Spinal cord (tissue), 10 donors: ENCODE results near the gene EPHA3. TPM values are rescaled to one million over a fixed set of nuclear protein-coding genes. Genes with fewer than 3 reads are reported as not detected.

Source experiments
- DNase-seq, 6 donors: peaks; one replicate each; pipeline versions ENCODE4 v3.0.0 to v3.0.0-alpha.2; 2013 to 2015; ENCODE audit warnings: low spot score in 6 of 6, low read depth in 4 of 6
- H3K27ac ChIP-seq: one replicate; pipeline ENCODE4 v1.5.1; 2013; ENCODE audit warnings: low read depth, low read length, control low read depth
- H3K27me3 ChIP-seq: one replicate; pipeline ENCODE4 v1.6.1; 2013; ENCODE audit warnings: low read length; ENCODE audit not compliant: control insufficient read depth, insufficient read depth
- H3K36me3 ChIP-seq: one replicate; pipeline ENCODE4 v1.6.1; 2013; ENCODE audit warnings: low read length; ENCODE audit not compliant: control insufficient read depth, insufficient read depth
- H3K4me1 ChIP-seq: one replicate; pipeline ENCODE4 v1.6.1; 2013; ENCODE audit warnings: low read length; ENCODE audit not compliant: control insufficient read depth, insufficient read depth
- H3K4me3 ChIP-seq: one replicate; pipeline ENCODE4 v1.5.1; 2013; ENCODE audit warnings: low read depth, low read length, control low read depth
- H3K9me3 ChIP-seq: one replicate; pipeline ENCODE4 v1.6.1; 2013; ENCODE audit warnings: low read length; ENCODE audit not compliant: control insufficient read depth, insufficient read depth
- WGBS: methylation state at CpG from one replicate; pipeline ENCODE4 v1.1.5; 2013; ENCODE audit warnings: missing lambda C conversion rate; ENCODE audit not compliant: insufficient coverage; 5-methylcytosine and 5-hydroxymethylcytosine counted together
- polyA plus RNA-seq, 2 donors: library from polyadenylated mRNA; unstranded; fragments of 120-200 nt; gene quantifications; one replicate each; pipeline ENCODE4 v1.2.1, GENCODE V29; 2013; ENCODE audit not compliant: insufficient read length in 2 of 2
- total RNA-seq, 2 donors: library from RNA; depleted of rRNA in 1 of 2; stranded (reverse); fragments of 120-200 nt in 1 of 2; fragments of >200 nt in 1 of 2; gene quantifications; one replicate each; pipeline versions ENCODE4 v1.2.3 to v1.2.4, GENCODE V29; 2013 to 2014
- donor health status: healthy.

Gene EPHA3
- total and polyA plus RNA-seq, 4 donors: 10.5 to 44.6 (median 28.6) TPM

DNA sequence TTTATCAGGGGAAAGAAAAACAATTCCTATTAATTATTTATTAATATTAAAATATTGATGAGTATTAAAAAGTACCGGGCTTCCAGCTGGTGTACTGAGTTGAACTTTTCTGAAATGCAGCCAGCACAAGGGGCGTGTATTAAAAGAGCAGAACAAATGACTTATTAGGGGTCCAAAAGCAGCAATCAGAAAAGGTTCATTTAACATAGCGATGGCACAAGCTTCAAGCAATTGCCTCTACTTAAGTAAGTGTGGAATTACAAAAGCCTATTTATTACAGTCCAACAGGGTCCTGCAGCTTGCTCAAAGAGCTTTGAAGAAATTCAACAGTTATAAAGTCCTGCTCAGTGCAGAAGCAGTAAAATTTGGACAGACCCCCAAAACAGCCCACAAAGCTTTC lies 285.6 kb downstream of the EPHA3 start:
- no peaks in the 10 kb centered on the region for H3K36me3 ChIP-seq
- H3K27me3 ChIP-seq: no peaks in the 10 kb centered on the region
- WGBS: no CpG with 5 or more reads among the region's 3 CpGs
- no peaks in the 10 kb centered on the region for H3K9me3 ChIP-seq
- H3K4me3 ChIP-seq: no peak overlapping the region
- no peaks in the 10 kb centered on the region for H3K4me1 ChIP-seq
- peak in 2 of 6 donors; percentile 43 to 75 for DNase-seq
- H3K27ac ChIP-seq: no peak overlapping the region

DNA sequence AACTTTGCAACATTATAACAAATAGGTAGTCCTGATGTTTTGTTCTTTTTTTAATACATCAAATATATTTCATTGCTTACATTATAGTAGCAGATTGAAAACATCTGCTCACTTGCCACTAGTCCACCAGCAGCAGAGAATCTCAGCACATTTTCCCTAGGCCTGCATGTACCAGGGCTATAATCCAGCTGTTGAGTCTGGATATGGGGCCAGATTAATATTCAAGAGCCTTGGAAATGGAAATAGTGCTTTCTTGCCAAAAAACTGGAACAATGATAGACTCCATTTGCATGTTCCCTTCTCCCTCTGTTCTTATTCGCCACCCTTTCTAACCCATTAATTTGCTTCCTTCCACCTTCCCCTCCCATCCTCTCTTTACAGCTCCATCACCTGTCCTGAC lies 288.0 kb downstream of the EPHA3 start:
- H3K36me3 ChIP-seq: no peaks in the 10 kb centered on the region
- H3K4me3 ChIP-seq: no peak overlapping the region
- H3K27me3 ChIP-seq: no peaks in the 10 kb centered on the region
- DNase-seq: peak in 1 of 6 donors; percentile 50
- H3K4me1 ChIP-seq: no peaks in the 10 kb centered on the region
- WGBS: 57% methylated on average over 1 of the region's 1 CpG
- H3K27ac ChIP-seq: no peak overlapping the region
- H3K9me3 ChIP-seq: no peaks in the 10 kb centered on the region

- no peak for DNase-seq
- no peaks in the 10 kb centered on the region for H3K9me3 ChIP-seq
- H3K4me3 ChIP-seq: no peak overlapping the region
- H3K36me3 ChIP-seq: no peaks in the 10 kb centered on the region
- H3K27me3 ChIP-seq: no peaks in the 10 kb centered on the region
- H3K4me1 ChIP-seq: no peaks in the 10 kb centered on the region
- H3K27ac ChIP-seq: no peak overlapping the region
Observed at GRCh38 chr3:89395996-89396395, 288.6 kb downstream of the EPHA3 start.

DNA sequence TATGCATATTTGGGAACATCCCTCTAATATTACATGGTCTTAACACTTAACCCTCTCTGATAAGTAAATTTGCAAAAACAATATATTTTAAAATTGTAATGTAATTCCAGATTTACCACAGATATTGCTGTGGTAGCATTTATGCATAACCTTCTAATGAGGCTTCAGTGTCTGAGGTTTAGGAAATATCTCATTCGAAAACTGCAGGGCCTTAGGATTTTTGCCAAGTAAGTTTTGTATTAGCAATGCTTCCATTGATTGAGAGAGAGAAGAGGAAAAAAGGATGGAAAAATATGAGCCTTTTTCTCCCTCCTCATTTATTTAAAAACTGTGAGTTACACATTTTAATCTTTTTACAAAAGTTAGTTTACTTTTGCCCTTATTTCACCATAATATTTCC lies 294.6 kb downstream of the EPHA3 start:
- no peaks in the 10 kb centered on the region for H3K27me3 ChIP-seq
- H3K4me1 ChIP-seq: peaks cover 3% of the 10 kb centered on the region
- no peak for DNase-seq
- no peak overlapping the region for H3K4me3 ChIP-seq
- no peaks in the 10 kb centered on the region for H3K36me3 ChIP-seq
- H3K27ac ChIP-seq: no peak overlapping the region
- no CpG with 5 or more reads among the region's 1 CpG for WGBS
- no peaks in the 10 kb centered on the region for H3K9me3 ChIP-seq

DNA sequence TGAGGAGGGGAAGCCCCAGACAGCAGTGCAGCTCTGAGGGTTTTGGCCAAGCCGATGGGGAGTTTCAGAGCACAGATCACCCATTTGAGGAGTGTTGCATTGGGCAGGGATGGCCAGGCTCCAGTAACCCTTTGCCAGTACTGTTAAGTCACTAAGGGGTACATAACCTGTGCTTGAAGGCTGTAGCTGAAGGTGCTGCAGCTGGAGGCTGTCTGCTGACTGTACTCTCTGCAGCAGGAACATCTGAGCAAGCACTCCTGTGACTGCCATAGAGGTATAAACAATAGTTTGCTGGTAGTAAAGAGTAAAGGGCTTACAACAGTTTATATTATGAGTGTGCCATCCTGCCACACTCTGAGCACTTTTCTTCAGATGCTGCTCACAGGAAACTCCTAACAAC lies 297.8 kb downstream of the EPHA3 start:
- Histone ChIP-seq H3K4me1 (peaks cover 3% of the 10 kb centered on the region), H3K36me3 (no peaks in the 10 kb centered on the region), H3K4me3 (no peak overlapping the region), H3K27me3 (no peaks in the 10 kb centered on the region), H3K9me3 (no peaks in the 10 kb centered on the region), H3K27ac (no peak overlapping the region)
- 44% methylated on average over 1 of the region's 1 CpG for WGBS
- peak in 1 of 6 donors; percentile 20 for DNase-seq

GRCh38 chr3:89405593-89405992 lies 298.2 kb downstream of the EPHA3 start:
- Histone ChIP-seq H3K4me1 (peaks cover 3% of the 10 kb centered on the region), H3K9me3 (no peaks in the 10 kb centered on the region), H3K27me3 (no peaks in the 10 kb centered on the region), H3K4me3 (no peak overlapping the region), H3K27ac (no peak overlapping the region), H3K36me3 (no peaks in the 10 kb centered on the region)
- no CpG with 5 or more reads among the region's 2 CpGs for WGBS
- no peak for DNase-seq

- Histone ChIP-seq H3K9me3 (no peaks in the 10 kb centered on the region), H3K4me1 (no peaks in the 10 kb centered on the region), H3K4me3 (no peak overlapping the region), H3K27ac (no peak overlapping the region), H3K27me3 (no peaks in the 10 kb centered on the region), H3K36me3 (no peaks in the 10 kb centered on the region)
- no peak for DNase-seq
- no CpG with 5 or more reads among the region's 3 CpGs for WGBS
Observed at GRCh38 chr3:89411201-89411600, 303.8 kb downstream of the EPHA3 start.

DNA sequence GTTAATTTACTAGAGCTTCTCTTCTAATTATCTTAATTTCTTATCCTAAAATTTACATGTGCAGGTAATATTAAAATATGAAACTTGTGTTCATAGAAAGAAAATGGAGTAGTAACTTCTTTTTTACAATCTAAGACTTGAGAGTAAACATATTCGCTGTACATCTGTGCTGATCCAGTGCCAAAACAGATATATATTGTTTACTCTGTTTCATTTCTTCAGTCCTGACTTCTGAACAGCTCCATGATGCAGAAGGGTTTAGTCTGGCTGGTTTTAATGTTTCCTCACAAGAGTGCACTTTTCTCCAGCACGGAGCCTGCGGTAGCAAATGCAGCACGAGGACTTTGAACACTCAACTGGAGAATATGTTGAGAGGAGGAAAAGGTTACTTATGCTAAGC lies 306.8 kb downstream of the EPHA3 start:
- WGBS: 70% methylated on average over 3 of the region's 4 CpGs
- Histone ChIP-seq H3K9me3 (no peaks in the 10 kb centered on the region), H3K36me3 (no peaks in the 10 kb centered on the region), H3K27ac (no peak overlapping the region), H3K4me3 (no peak overlapping the region), H3K27me3 (no peaks in the 10 kb centered on the region), H3K4me1 (no peaks in the 10 kb centered on the region)
- DNase-seq: no peak

DNA sequence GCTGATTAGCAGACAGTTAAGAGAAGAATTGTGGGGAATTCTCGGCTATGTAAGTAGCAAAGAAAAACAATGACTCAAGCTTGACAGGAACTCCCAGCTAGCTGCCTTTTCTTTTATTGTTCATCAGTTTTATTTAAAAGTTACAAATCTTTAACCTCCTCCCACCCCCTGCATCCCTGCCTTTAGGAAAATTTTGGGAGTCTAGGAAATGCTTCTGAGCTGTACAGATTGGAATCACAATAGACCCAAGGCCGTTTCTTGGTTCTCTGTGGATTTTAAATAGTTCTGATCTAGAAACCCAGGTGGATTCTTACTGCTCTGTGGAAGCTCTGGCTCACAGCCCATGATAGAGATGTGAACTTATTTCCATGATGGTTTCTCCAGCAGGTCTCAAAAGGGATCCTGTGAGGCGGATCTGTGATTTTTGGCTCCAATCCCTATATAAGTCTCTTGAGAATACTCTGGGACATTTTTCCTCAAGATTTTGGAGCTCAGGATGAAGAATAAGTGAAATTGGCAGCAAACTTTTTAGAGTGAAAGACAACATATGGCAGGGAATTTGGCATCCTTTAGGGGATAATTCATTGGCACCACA lies 312.3 kb downstream of the EPHA3 start:
- H3K4me1 ChIP-seq: no peaks in the 10 kb centered on the region
- peak in 2 of 6 donors; percentile 77 to 90 for DNase-seq
- H3K9me3 ChIP-seq: no peaks in the 10 kb centered on the region
- no peaks in the 10 kb centered on the region for H3K27me3 ChIP-seq
- H3K36me3 ChIP-seq: no peaks in the 10 kb centered on the region
- WGBS: 33% methylated on average over 1 of the region's 3 CpGs
- no peak overlapping the region for H3K27ac ChIP-seq
- H3K4me3 ChIP-seq: no peak overlapping the region

GRCh38 chr3:89426060-89426459 lies 318.6 kb downstream of the EPHA3 start:
- H3K27ac ChIP-seq: no peak overlapping the region
- no peaks in the 10 kb centered on the region for H3K36me3 ChIP-seq
- WGBS: 100% methylated on average over 1 of the region's 5 CpGs
- no peaks in the 10 kb centered on the region for H3K27me3 ChIP-seq
- no peaks in the 10 kb centered on the region for H3K4me1 ChIP-seq
- no peak overlapping the region for H3K4me3 ChIP-seq
- H3K9me3 ChIP-seq: no peaks in the 10 kb centered on the region
- DNase-seq: no peak
